ENCODE measurements around the gene C17orf50.

C17orf50 gene

GRCh38 chr17:35773679-35774425, 13.2 kb downstream of the C17orf50 start:
- DNase-seq (ENCODE audit: low read depth): no peak
- H3K4me3 ChIP-seq (ENCODE audit: low read depth, low read length): no peak overlapping the region

DNA sequence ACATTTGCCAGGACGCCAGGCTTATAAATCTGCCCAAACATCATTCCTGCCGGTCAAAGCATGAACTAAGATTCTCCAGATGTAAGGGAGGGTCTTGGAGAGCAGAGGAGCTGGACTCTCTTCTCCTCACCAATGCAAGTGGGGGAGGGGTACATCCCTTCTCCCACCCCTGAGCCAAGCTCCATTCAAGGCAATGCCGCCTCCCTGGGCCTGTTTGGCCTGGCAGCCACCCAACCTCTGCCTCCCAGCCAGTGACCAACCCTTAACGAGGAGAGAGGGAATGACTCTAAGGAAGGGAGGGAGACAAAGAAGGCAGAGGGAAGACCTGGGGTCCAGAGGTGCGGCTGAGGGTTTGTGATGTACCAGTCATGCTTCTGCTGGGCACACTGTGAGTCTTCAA, 13.8 kb downstream of the C17orf50 start:
- DNase-seq (ENCODE audit: low read depth): no peak
- H3K4me3 ChIP-seq (ENCODE audit: low read depth, low read length): no peak overlapping the region

GRCh38 chr17:35775039-35775438, 14.4 kb downstream of the C17orf50 start:
- no peak for DNase-seq (ENCODE audit: low read depth)
- H3K4me3 ChIP-seq (ENCODE audit: low read depth, low read length): no peak overlapping the region

DNA sequence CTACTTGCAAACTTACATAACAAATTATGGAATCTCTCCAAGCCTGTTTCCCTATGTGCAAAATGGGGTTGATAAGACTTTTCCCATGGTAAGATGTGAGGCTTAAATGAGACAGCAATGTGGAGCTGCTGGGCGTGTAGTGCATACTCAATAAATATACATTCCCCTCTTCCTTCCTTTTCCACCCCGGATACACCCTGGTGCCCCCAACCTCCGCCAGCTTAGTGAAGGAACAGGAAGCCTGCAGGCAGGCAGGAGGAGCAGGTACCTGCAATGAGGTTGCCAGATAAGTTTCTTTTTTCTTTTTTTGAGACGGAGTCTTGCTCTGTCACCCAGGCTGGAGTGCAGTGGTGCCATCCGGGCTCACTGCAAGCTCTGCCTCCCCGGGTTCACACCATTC, 14.9 kb downstream of the C17orf50 start:
- no peak for DNase-seq (ENCODE audit: low read depth)
- H3K4me3 ChIP-seq (ENCODE audit: low read depth, low read length): no peak overlapping the region

GRCh38 chr17:35778641-35779196, 18.0 kb downstream of the C17orf50 start:
- DNase-seq (ENCODE audit: low read depth): no peak
- no peak overlapping the region for H3K4me3 ChIP-seq (ENCODE audit: low read depth, low read length)

DNA sequence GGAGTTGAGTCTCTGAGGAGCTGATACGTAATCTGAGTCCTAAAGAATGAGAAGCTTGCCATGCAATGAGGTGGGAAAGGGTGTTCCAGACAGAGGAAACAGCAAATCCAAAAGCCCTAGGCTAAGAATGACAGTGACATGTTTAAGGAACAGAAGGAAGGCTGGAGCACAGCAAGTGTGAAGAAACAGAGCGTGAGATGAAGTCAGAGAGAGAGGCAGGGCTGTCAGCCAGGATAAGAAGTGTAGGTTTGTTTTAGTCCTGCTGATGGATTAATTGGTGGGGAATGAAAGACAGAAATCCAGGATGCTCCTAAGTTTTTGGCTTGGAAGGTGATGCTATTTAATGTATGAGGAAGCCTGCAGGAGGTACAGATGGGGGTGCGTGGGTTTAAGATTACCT, 20.3 kb downstream of the C17orf50 start:
- DNase-seq (ENCODE audit: low read depth): no peak
- no peak overlapping the region for H3K4me3 ChIP-seq (ENCODE audit: low read depth, low read length)

DNA sequence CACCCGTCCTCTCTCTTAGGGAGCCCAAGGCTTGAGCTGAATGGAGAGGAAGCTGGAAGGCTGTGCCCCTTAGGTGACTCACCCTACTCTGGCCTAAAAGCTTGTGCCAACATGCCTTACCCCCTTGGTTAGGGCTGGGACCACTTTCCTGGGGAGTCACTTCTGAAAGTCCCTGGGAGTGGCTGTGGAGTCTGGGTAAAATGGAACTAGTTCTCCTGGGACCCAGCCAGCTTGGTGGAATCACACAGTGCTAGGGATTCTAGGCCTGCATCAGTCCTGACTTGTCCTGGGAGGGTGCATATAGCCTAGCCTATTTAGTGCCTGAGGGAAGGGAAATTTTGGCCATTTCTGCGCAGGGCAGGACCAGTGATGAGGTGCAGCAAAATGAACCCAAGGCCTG, 24.2 kb downstream of the C17orf50 start:
- no peak for DNase-seq (ENCODE audit: low read depth)
- no peak overlapping the region for H3K4me3 ChIP-seq (ENCODE audit: low read depth, low read length)

DNA sequence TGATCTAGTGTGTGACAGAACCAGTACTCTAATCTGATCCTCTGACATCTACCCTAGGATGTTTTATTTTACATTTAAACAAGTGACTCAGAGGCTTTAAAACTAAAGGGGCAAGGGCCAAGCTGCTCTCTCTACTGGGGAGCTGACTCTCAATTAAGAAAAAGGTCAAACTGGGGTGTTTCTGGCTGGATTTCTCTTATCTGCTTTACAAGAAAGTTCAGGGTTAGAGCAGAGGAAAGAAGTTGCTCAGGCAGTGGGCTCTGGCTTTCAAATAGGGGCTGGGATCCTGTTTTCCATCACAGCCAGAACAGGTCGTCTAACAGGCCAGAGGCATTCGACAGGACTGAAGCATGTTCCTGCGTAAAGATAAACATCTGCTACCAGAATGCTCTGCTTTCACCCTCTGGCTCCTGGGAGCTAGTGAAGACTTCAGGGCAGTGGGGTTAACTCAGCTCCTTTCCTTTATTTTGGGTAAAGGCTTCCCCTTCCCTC, 26.3 kb downstream of the C17orf50 start:
- no peak for DNase-seq (ENCODE audit: low read depth)
- H3K4me3 ChIP-seq (ENCODE audit: low read depth, low read length): no peak overlapping the region

GRCh38 chr17:35788477-35789368, 28.0 kb downstream of the C17orf50 start:
- DNase-seq (ENCODE audit: low read depth): peak; percentile 90
- no peak overlapping the region for H3K4me3 ChIP-seq (ENCODE audit: low read depth, low read length)

GRCh38 chr17:35790841-35791240, 30.2 kb downstream of the C17orf50 start:
- no peak for DNase-seq (ENCODE audit: low read depth)

DNA sequence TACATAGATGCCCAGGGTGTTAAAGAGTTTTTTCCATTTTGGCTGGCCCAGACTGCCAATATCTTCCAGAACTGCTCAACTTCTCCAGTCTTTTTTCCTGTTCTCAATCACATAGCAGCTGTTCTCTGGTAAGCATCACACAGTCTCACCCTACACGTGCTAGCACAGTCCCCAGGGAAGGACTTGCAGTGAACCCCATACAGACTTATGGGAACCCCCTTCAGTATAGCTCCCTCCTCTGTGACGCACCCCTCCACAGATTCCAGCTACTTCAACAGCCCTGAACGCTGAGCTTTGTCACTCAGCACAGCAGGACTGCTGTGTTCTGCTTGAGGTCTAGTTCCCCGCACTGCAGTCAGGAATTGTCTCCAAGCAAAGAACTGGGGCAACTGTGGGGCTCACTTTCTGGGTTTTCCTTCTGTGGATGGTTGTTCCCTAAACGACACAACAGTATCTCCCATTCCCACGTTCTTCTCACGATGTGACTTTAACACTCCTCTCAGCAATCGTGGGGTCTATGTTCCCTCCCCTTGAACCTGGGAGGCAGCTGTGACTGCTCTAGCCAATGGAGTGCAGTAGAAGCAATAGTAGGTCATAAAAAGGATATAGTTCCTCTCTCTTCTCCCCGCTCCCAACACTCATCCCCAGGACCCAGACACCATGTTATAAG, 31.1 kb downstream of the C17orf50 start:
- DNase-seq (ENCODE audit: low read depth): no peak
- H3K4me3 ChIP-seq (ENCODE audit: low read depth, low read length): no peak overlapping the region

More at GRCh38 chr17:35790841-35791240, 30.2 kb downstream of the C17orf50 start:
- no peak overlapping the region for H3K4me3 ChIP-seq (ENCODE audit: low read depth, low read length)

- H3K4me3 ChIP-seq (ENCODE audit: low read depth, low read length): no peak overlapping the region
- DNase-seq (ENCODE audit: low read depth): no peak
Observed at GRCh38 chr17:35793257-35793656, 32.6 kb downstream of the C17orf50 start.

- no peak for DNase-seq (ENCODE audit: low read depth)
- peak within 1 kb of the TSS; percentile 57 for H3K4me3 ChIP-seq (ENCODE audit: low read depth, low read length)
Observed at GRCh38 chr17:35795007-35795870, 34.6 kb downstream of the C17orf50 start, which contains the start of gene MMP28. TSS of gene MMP28 (minus strand) at chr17:35795641. CDS start at chr17:35795377, 264 bp downstream.

DNA sequence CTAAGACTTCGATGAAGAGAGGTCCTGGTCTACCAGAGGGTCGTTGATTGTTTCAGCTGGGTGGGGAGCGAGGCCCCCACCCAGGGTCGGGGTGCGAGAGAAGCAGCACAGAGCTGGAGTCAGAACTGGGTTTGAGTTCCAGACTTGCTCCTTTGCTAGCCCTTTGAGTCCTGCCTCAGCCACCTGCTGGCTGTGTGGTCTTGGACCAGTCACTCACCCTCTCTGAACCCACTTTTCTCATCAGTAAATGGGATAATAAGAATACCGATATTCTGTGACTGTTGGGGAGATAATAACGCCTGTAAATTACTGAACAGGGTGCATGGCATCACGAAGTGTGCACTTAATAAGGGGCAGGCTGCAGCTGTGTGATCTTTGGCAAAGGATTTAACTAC, 35.2 kb downstream of the C17orf50 start:
- H3K4me3 ChIP-seq (ENCODE audit: low read depth, low read length): peak overlapping the region; percentile 57
- DNase-seq (ENCODE audit: low read depth): no peak

GRCh38 chr17:35796942-35797341, 36.3 kb downstream of the C17orf50 start:
- DNase-seq (ENCODE audit: low read depth): no peak
- H3K4me3 ChIP-seq (ENCODE audit: low read depth, low read length): no peak overlapping the region

GRCh38 chr17:35797370-35797769, 36.7 kb downstream of the C17orf50 start:
- no peak for DNase-seq (ENCODE audit: low read depth)
- H3K4me3 ChIP-seq (ENCODE audit: low read depth, low read length): no peak overlapping the region

- no peak for DNase-seq (ENCODE audit: low read depth)
- H3K4me3 ChIP-seq (ENCODE audit: low read depth, low read length): no peak overlapping the region
Observed at GRCh38 chr17:35797918-35798317, 37.2 kb downstream of the C17orf50 start.

GRCh38 chr17:35799942-35800341, 39.3 kb downstream of the C17orf50 start:
- DNase-seq (ENCODE audit: low read depth): no peak
- no peak overlapping the region for H3K4me3 ChIP-seq (ENCODE audit: low read depth, low read length)
